ENCODE results near the gene GHR. TPM values are rescaled to one million over a fixed set of nuclear protein-coding genes. Genes with fewer than 3 reads are reported as not detected.

Gene GHR
- total and polyA plus RNA-seq, 10 of the 15 experiments (the other 5 are each of a cell fraction or from before 2014, with no cell fraction given), result 0.23 to 10.2 (median 0.48) TPM

- SMC1A ChIA-PET (ENCODE audit: uncharacterized antibody, unreplicated experiment), result interaction anchor here (1.3 kb wide), 1 partner anchor 19 kb away, joined by 3 read pairs; no protein-coding TSS in a partner anchor
- CTCF ChIA-PET, result interaction anchor here (3.7 kb wide), 1 partner anchor 9 kb away, joined by 19 read pairs; no protein-coding TSS in a partner anchor
- no peak for FAIRE-seq
These were observed 225.7 kb downstream of the GHR start for GRCh38 chr5:42648915-42649314.

More at GRCh38 chr5:42648915-42649314, 225.7 kb downstream of the GHR start:
- 0% methylated on average over 1 of the region's 1 CpG for WGBS (ENCODE audit: insufficient coverage, insufficient replicate concordance, low lambda C conversion rate, missing lambda C conversion rate)
- ChIA-PET POLR2A (no interaction called here), RAD21 (ENCODE audit: unreplicated experiment) (no interaction called here)
- in situ Hi-C loops (cut with MboI) (no loop called here), intact Hi-C loops (cut with micrococcal nuclease; ENCODE audit: unreplicated experiment) (no loop called here)
- H3K9ac ChIP-seq (ENCODE audit: control insufficient read depth, insufficient read depth, low read length), result no peak overlapping the region
- no peaks in the 10 kb centered on the region for H3K79me2 ChIP-seq (ENCODE audit: control insufficient read depth, insufficient read depth, low read length)
- BruUV-seq (replicated peaks), result no TSS peak
- no peak overlapping the region for H3K27ac ChIP-seq (ENCODE audit: control insufficient read depth, insufficient read depth)
- no peaks in the 10 kb centered on the region for H3K9me3 ChIP-seq (replicated peaks; ENCODE audit: control insufficient read depth, insufficient read depth, low read length)
- H3K27me3 ChIP-seq (replicated peaks in 1 of 2; ENCODE audit: control insufficient read depth in 2 of 2, insufficient read depth in 2 of 2, low read length in 1 of 2), result no peaks in the 10 kb centered on the region
- no peak for TF ChIP-seq RAD51 (IDR thresholded peaks at IDR 0.05)
- TF ChIP-seq KLF5 (IDR thresholded peaks at IDR 0.05; ENCODE audit: partially characterized antibody), result no peak
- no peak for TF ChIP-seq RCOR1 (conservative IDR thresholded peaks at IDR 0.05; ENCODE audit: low read depth, low read length)
- no peak for TF ChIP-seq CREB1 (IDR thresholded peaks at IDR 0.05; ENCODE audit: low read depth)
- no peak for TF ChIP-seq POLR2AphosphoS5 (IDR thresholded peaks at IDR 0.05; ENCODE audit: low read length)
- no peak for TF ChIP-seq BRCA1 (IDR thresholded peaks at IDR 0.05; ENCODE audit: low read depth, low read length)
- no peak for TF ChIP-seq TARDBP (IDR thresholded peaks at IDR 0.05; ENCODE audit: borderline replicate concordance)
- TF ChIP-seq USF1 (IDR thresholded peaks at IDR 0.05; ENCODE audit: borderline replicate concordance, extremely low read length, insufficient read depth, low read depth, low read length), result no peak
- TF ChIP-seq SIN3A (IDR thresholded peaks at IDR 0.05; ENCODE audit: low read depth, low read length), result no peak
- no peak for TF ChIP-seq FOS (IDR thresholded peaks at IDR 0.05; ENCODE audit: borderline replicate concordance, extremely low read depth, insufficient read length)
- TF ChIP-seq HSF1 (IDR thresholded peaks at IDR 0.05; ENCODE audit: low read depth, low read length), result no peak
- no peak for TF ChIP-seq MEF2A (IDR thresholded peaks at IDR 0.05; ENCODE audit: insufficient read depth, low read depth, low read length)
- no peak for TF ChIP-seq ZNF217 (IDR thresholded peaks at IDR 0.05)
- no peak for TF ChIP-seq MYC (IDR thresholded peaks at IDR 0.05; ENCODE audit: insufficient read depth, insufficient read length, insufficient replicate concordance, low read length, severe bottlenecking)
- no peak for TF ChIP-seq ELK1 (IDR thresholded peaks at IDR 0.05; ENCODE audit: low read depth, low read length)
- TF ChIP-seq PAX8 (IDR thresholded peaks at IDR 0.05), result no peak
- TF ChIP-seq ATF3 (IDR thresholded peaks at IDR 0.05; ENCODE audit: borderline replicate concordance, extremely low read depth, low read depth, low read length), result no peak
- TF ChIP-seq SMAD5 (IDR thresholded peaks at IDR 0.05; ENCODE audit: low read depth), result no peak
- TF ChIP-seq BACH1 (IDR thresholded peaks at IDR 0.05; ENCODE audit: borderline replicate concordance), result no peak
- H3K4me1 ChIP-seq (ENCODE audit: control insufficient read depth, insufficient read depth, low read length), result no peaks in the 10 kb centered on the region
- no peak overlapping the region for H3K4me3 ChIP-seq
- H4K20me1 ChIP-seq (ENCODE audit: control insufficient read depth, insufficient read depth), result no peaks in the 10 kb centered on the region
- no peak for ATAC-seq
- DNase-seq (ENCODE audit: low read depth, low spot score), result no peak
- H3K4me2 ChIP-seq (ENCODE audit: control insufficient read depth, insufficient read depth), result no peak overlapping the region
- H3K36me3 ChIP-seq (ENCODE audit: control insufficient read depth in 2 of 2, insufficient read depth in 2 of 2, low read length in 1 of 2), result no peaks in the 10 kb centered on the region
- no peak overlapping the region for H2AFZ ChIP-seq (ENCODE audit: control insufficient read depth, low read depth, low read length)

Data from GM12878 (cell line).